HepG2 (cell line): ENCODE data around the gene PROC. TPM values are rescaled to one million over a fixed set of nuclear protein-coding genes. Genes with fewer than 3 reads are reported as not detected.
A peak's percentile ranks its signal among the peaks of the same experiment; 100 is the strongest.

Experiments used
- BRD4 ChIP-seq: sonication (generic); formaldehyde crosslinking; IDR thresholded peaks from 2 replicates; pipeline ENCODE4 v1.4.0; 2020; ENCODE audit warnings: missing genetic modification reagents
- DMAP1 ChIP-seq: IDR thresholded peaks from 2 replicates; pipeline ENCODE4 v1.6.1; 2016
- FOXC1 ChIP-seq: sonication (generic); formaldehyde crosslinking; IDR thresholded peaks from 2 replicates; pipeline ENCODE4 v1.8.0; 2022; ENCODE audit warnings: mild to moderate bottlenecking, missing genetic modification reagents, borderline replicate concordance
- HOXD1 ChIP-seq: sonication (generic); formaldehyde crosslinking; IDR thresholded peaks from 2 replicates; pipeline ENCODE4 v1.5.0; 2020; ENCODE audit warnings: missing genetic modification reagents
- KLF12 ChIP-seq: sonication (generic); formaldehyde crosslinking; IDR thresholded peaks from 2 replicates; pipeline ENCODE4 v1.4.0; 2020; ENCODE audit warnings: missing genetic modification reagents, borderline replicate concordance
- MED8 ChIP-seq: sonication (generic); formaldehyde crosslinking; IDR thresholded peaks from 2 replicates; pipeline ENCODE4 v1.8.1; 2023; ENCODE audit warnings: mild to moderate bottlenecking, missing genetic modification reagents; ENCODE audit not compliant: insufficient replicate concordance
- MTF2 ChIP-seq: sonication (generic); formaldehyde crosslinking; IDR thresholded peaks from 2 replicates; pipeline ENCODE4 v1.5.0; 2020; ENCODE audit warnings: missing genetic modification reagents, borderline replicate concordance
- NR1H2 ChIP-seq: sonication (generic); formaldehyde crosslinking; IDR thresholded peaks from 2 replicates; pipeline ENCODE4 v1.8.1; 2022; ENCODE audit warnings: low read depth, missing genetic modification reagents, borderline replicate concordance
- NR3C1 ChIP-seq: sonication (generic); formaldehyde crosslinking; IDR thresholded peaks from 2 replicates; pipeline ENCODE4 v1.4.0; 2020; ENCODE audit warnings: missing genetic modification reagents
- NRL ChIP-seq: sonication (generic); formaldehyde crosslinking; IDR thresholded peaks from 2 replicates; pipeline ENCODE4 v1.5.0; 2020; ENCODE audit warnings: missing genetic modification reagents, mild to moderate bottlenecking, moderate library complexity, borderline replicate concordance
- RAD21 ChIP-seq: fragments of 450-650 bp; formaldehyde crosslinking; IDR thresholded peaks from 2 replicates; pipeline ENCODE4 v1.5.0; 2020; ENCODE audit warnings: mild to moderate bottlenecking
- RARG ChIP-seq: sonication (generic); formaldehyde crosslinking; IDR thresholded peaks from 2 replicates; pipeline ENCODE4 v1.4.0; 2020; ENCODE audit warnings: low read depth, mild to moderate bottlenecking, missing genetic modification reagents
- RFX3 ChIP-seq: IDR thresholded peaks from 2 replicates; pipeline ENCODE4 v1.6.1; 2016; ENCODE audit warnings: missing biosample characterization, missing genetic modification reagents
- SNRNP70 ChIP-seq: fragments of 200-400 bp; formaldehyde crosslinking; IDR thresholded peaks from 2 replicates; pipeline ENCODE4 v1.6.1; 2017; ENCODE audit warnings: mild to moderate bottlenecking, low read depth, low read length, moderate library complexity
- SYNCRIP ChIP-seq: fragments of 200-400 bp; formaldehyde crosslinking; IDR thresholded peaks from 2 replicates; pipeline ENCODE4 v1.6.1; 2018; ENCODE audit warnings: mild to moderate bottlenecking, low read depth, low read length; ENCODE audit not compliant: insufficient read depth
- WIZ ChIP-seq: sonication (generic); formaldehyde crosslinking; IDR thresholded peaks from 2 replicates; pipeline ENCODE4 v1.5.1; 2020; ENCODE audit warnings: mild to moderate bottlenecking, missing genetic modification reagents
- ZNF180 ChIP-seq: sonication (generic); formaldehyde crosslinking; IDR thresholded peaks from 2 replicates; pipeline ENCODE4 v1.4.0; 2020; ENCODE audit warnings: low read depth, missing genetic modification reagents, borderline replicate concordance
- ZNF256 ChIP-seq: sonication (generic); formaldehyde crosslinking; conservative IDR thresholded peaks from 2 replicates; pipeline ENCODE4 v1.4.0; 2020; ENCODE audit warnings: missing genetic modification reagents
- ZNF564 ChIP-seq: sonication (generic); formaldehyde crosslinking; IDR thresholded peaks from 2 replicates; pipeline ENCODE4 v1.8.1; 2023; ENCODE audit warnings: mild to moderate bottlenecking, missing genetic modification reagents
- polyA plus RNA-seq, 8 experiments: library from polyadenylated mRNA; depleted of rRNA in 3 of 8; stranded (reverse) in 7 of 8; unstranded in 1 of 8; fragments of >200 nt; fragmentation: Illumina TruSeq in 4 of 8; extraction: Trizol in 4 of 8; gene quantifications; 2 replicates each; pipeline versions ENCODE4 v1.2.1 to v1.2.3, GENCODE V29; 2011 to 2016; ENCODE audit warnings: low read depth in 4 of 8, missing spikeins in 1 of 8, mixed read lengths in 1 of 8; ENCODE audit not compliant: insufficient read depth in 1 of 8
- total RNA-seq, 5 experiments: library from RNA; depleted of rRNA; stranded (reverse); fragments of >200 nt; fragmentation: Illumina TruSeq; extraction: Trizol; gene quantifications; 2 replicates each; pipeline ENCODE4 v1.2.3, GENCODE V29; 2016; ENCODE audit warnings: low read depth in 1 of 5
- TF ChIP-seq, protein P1 (sequence below): sonication (generic); formaldehyde crosslinking; IDR thresholded peaks from 2 replicates; pipeline ENCODE4 v1.8.0; 2022; ENCODE audit warnings: mild to moderate bottlenecking, missing genetic modification reagents; ENCODE audit not compliant: insufficient replicate concordance
- TF ChIP-seq, protein P2 (sequence below), 2 experiments: sonication (generic) in 1 of 2; formaldehyde crosslinking in 1 of 2; IDR thresholded peaks; 2 replicates each; pipeline versions ENCODE4 v1.4.0 to v1.6.1; 2018 to 2020; ENCODE audit warnings: missing genetic modification reagents in 2 of 2, borderline replicate concordance in 1 of 2, low read depth in 1 of 2, mild to moderate bottlenecking in 1 of 2, missing biosample characterization in 1 of 2
- TF ChIP-seq, protein P3 (sequence below): sonication (generic); formaldehyde crosslinking; IDR thresholded peaks from 2 replicates; pipeline ENCODE4 v1.9.0; 2021; ENCODE audit warnings: missing genetic modification reagents, mild to moderate bottlenecking, borderline replicate concordance
- TF ChIP-seq, protein P4 (sequence below): sonication (generic); formaldehyde crosslinking; IDR thresholded peaks from 2 replicates; pipeline ENCODE4 v1.5.0; 2020; ENCODE audit warnings: mild to moderate bottlenecking, missing genetic modification reagents

PROC gene
- total and polyA plus RNA-seq, 2 of the 13 experiments (the other 11 are each of a cell fraction or from before 2014, with no cell fraction given) = 134 to 185 TPM

DNA sequence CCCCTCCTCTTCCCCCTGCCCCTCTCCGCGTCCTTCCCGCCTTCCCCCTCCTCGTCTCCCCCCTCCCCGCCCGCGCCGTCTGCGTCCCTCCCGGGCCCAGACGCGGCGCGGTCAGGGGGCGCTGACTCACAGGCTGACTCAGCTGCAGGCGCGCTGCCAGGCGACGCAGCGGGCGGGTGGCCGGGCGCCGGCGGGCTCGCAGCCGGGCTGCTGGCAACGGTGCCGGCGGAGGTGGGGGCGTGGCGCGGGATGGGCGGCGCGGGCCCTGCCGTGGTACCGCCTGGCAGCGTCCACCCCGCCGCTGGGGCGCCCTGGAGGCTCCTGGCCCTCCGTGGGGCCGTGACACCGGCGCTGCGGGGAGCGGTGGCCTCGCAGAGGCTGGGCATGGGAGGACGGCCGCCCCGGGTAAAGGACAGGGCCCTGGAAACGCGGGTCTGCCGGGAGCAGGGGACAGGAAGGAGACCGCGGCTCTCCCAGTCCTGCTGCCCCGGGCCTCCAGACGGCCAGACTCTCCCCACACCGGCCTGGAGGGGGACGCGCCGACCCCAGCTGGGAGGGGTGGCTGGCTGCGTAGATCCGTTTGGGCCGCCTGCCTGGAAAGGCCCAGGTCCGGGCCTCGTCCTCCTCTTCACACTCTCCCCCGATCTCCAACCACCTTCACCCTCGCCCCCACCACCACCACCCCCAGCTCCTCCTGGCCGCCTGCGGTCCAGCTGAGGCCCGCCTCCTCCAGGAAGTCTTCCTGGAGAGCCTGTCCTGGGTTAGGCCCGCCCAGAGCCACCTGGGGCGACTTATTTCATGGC lies 10.0 kb upstream of the PROC start (continued):
- TF ChIP-seq, protein P1, sequence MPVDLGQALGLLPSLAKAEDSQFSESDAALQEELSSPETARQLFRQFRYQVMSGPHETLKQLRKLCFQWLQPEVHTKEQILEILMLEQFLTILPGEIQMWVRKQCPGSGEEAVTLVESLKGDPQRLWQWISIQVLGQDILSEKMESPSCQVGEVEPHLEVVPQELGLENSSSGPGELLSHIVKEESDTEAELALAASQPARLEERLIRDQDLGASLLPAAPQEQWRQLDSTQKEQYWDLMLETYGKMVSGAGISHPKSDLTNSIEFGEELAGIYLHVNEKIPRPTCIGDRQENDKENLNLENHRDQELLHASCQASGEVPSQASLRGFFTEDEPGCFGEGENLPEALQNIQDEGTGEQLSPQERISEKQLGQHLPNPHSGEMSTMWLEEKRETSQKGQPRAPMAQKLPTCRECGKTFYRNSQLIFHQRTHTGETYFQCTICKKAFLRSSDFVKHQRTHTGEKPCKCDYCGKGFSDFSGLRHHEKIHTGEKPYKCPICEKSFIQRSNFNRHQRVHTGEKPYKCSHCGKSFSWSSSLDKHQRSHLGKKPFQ (CRISPR knock-in tag) = no peak
- TF ChIP-seq ZNF256 (0 out of 2 replicates have a peak, but pooled peaks have one; percentile 25), NR1H2 (CRISPR knock-in tag) (no peak), RARG (CRISPR knock-in tag) (no peak), MED8 (CRISPR knock-in tag) (peak; percentile 55), WIZ (CRISPR knock-in tag) (no peak), RFX3 (no peak), SNRNP70 (no peak), NR3C1 (CRISPR knock-in tag) (no peak), MTF2 (CRISPR knock-in tag) (no peak), NRL (CRISPR knock-in tag) (peak; percentile 92), ZNF564 (peak; percentile 59; the same call in 1 of the 2 replicates), KLF12 (CRISPR knock-in tag) (no peak), HOXD1 (peak; percentile 41), ZNF180 (no peak), SYNCRIP (no peak), DMAP1 (CRISPR knock-in tag) (peak; percentile 45; the same call in 1 of the 2 replicates), RAD21 (CRISPR knock-in tag) (peak; percentile 87), BRD4 (no peak), FOXC1 (CRISPR knock-in tag) (peak; percentile 34; the same call in 1 of the 2 replicates)
- TF ChIP-seq, protein P2, sequence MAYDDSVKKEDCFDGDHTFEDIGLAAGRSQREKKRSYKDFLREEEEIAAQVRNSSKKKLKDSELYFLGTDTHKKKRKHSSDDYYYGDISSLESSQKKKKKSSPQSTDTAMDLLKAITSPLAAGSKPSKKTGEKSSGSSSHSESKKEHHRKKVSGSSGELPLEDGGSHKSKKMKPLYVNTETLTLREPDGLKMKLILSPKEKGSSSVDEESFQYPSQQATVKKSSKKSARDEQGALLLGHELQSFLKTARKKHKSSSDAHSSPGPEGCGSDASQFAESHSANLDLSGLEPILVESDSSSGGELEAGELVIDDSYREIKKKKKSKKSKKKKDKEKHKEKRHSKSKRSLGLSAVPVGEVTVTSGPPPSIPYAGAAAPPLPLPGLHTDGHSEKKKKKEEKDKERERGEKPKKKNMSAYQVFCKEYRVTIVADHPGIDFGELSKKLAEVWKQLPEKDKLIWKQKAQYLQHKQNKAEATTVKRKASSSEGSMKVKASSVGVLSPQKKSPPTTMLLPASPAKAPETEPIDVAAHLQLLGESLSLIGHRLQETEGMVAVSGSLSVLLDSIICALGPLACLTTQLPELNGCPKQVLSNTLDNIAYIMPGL (CRISPR knock-in tag; IDR thresholded peaks at IDR 0.05; ENCODE audit: borderline replicate concordance in 1 of 2, low read depth in 1 of 2) = peak; percentile 48 to 72; a peak in 2 of 4 replicates
- TF ChIP-seq, protein P3, sequence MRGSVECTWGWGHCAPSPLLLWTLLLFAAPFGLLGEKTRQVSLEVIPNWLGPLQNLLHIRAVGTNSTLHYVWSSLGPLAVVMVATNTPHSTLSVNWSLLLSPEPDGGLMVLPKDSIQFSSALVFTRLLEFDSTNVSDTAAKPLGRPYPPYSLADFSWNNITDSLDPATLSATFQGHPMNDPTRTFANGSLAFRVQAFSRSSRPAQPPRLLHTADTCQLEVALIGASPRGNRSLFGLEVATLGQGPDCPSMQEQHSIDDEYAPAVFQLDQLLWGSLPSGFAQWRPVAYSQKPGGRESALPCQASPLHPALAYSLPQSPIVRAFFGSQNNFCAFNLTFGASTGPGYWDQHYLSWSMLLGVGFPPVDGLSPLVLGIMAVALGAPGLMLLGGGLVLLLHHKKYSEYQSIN (CRISPR knock-in tag) = no peak
- TF ChIP-seq, protein P4, sequence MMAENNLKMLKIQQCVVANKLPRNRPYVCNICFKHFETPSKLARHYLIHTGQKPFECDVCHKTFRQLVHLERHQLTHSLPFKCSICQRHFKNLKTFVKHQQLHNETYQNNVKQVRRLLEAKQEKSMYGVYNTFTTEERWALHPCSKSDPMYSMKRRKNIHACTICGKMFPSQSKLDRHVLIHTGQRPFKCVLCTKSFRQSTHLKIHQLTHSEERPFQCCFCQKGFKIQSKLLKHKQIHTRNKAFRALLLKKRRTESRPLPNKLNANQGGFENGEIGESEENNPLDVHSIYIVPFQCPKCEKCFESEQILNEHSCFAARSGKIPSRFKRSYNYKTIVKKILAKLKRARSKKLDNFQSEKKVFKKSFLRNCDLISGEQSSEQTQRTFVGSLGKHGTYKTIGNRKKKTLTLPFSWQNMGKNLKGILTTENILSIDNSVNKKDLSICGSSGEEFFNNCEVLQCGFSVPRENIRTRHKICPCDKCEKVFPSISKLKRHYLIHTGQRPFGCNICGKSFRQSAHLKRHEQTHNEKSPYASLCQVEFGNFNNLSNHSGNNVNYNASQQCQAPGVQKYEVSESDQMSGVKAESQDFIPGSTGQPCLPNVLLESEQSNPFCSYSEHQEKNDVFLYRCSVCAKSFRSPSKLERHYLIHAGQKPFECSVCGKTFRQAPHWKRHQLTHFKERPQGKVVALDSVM (CRISPR knock-in tag) = peak; percentile 42
